ENCODE results near the gene ATG13.

DNA sequence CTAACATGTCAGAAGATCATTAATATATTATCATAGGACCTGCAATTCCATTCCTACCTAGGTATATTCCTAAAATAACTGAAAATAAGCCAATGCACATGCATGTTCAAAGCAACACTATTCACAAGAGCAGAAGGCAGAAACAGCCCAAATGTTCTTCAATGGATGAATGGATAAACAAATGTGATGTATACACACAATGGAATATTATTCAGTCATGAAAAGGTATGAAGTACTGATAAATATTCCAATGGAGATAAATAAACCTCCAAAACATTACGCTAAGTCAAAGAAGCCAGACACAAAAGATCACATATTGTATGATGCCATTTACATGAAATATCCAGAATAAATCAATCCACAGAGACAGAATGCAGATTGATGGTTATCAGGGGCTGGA is 40.3 kb upstream of the ATG13 start:
- TF ChIP-seq, protein P1, sequence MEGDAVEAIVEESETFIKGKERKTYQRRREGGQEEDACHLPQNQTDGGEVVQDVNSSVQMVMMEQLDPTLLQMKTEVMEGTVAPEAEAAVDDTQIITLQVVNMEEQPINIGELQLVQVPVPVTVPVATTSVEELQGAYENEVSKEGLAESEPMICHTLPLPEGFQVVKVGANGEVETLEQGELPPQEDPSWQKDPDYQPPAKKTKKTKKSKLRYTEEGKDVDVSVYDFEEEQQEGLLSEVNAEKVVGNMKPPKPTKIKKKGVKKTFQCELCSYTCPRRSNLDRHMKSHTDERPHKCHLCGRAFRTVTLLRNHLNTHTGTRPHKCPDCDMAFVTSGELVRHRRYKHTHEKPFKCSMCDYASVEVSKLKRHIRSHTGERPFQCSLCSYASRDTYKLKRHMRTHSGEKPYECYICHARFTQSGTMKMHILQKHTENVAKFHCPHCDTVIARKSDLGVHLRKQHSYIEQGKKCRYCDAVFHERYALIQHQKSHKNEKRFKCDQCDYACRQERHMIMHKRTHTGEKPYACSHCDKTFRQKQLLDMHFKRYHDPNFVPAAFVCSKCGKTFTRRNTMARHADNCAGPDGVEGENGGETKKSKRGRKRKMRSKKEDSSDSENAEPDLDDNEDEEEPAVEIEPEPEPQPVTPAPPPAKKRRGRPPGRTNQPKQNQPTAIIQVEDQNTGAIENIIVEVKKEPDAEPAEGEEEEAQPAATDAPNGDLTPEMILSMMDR (IDR thresholded peaks at IDR 0.05) = no peak
- TF ChIP-seq POLR2A (IDR thresholded peaks at IDR 0.05) = no peak

All from right lobe of liver (tissue), 4 donors.